K562 (cell line): ENCODE results near the gene XRRA1. TPM values are rescaled to one million over a fixed set of nuclear protein-coding genes. Genes with fewer than 3 reads are reported as not detected.

ENCODE experiments used
- ATAC-seq: fragments of 200-7000 bp; cut with Tn5 transposase; 3 replicates; pipeline ENCODE4 v1.9.1; 2020; ENCODE audit warnings: moderate library complexity
- BruUV-seq: library from RNA; stranded (reverse); fragments of 400-500 nt; replicated peaks from 2 replicates; lab custom pipeline; 2021; lab: Mats Ljungman, UMichigan
- CTCF ChIA-PET: fragments of 300-600 bp; formaldehyde crosslinking; extraction: SDS; loops from one replicate; lab custom pipeline; 2021; ENCODE audit warnings: low intra/inter-chr PET ratio; lab: Yijun Ruan, JAX
- POLR2A ChIA-PET: fragments of 300-600, 350-650 bp; sonication (Branson Sonifier 250); formaldehyde crosslinking; extraction: SDS; loops from one replicate; lab custom pipeline; 2021; ENCODE audit warnings: antibody characterized with exemption, inconsistent platforms; lab: Yijun Ruan, JAX
- DNase-seq, 4 experiments: peaks; one replicate each; pipeline versions ENCODE4 v3.0.0 to v3.0.0-alpha.2; 2011 to 2018; ENCODE audit warnings: low spot score in 3 of 4, mixed read lengths in 3 of 4; ENCODE audit errors: extremely low read depth in 1 of 4
- FAIRE-seq: peaks from 2 replicates; lab custom pipeline; 2011; peaks lifted over from hg19 to GRCh38; lab: Jason Lieb, UNC
- H2AFZ ChIP-seq: 2 replicates; pipeline ENCODE4 v1.6.0; 2011; ENCODE audit warnings: low read depth, low read length, control low read depth, inconsistent platforms
- H3K27ac ChIP-seq: fragments of 200-600 bp; 3 replicates; pipeline ENCODE4 v1.8.0; 2011; ENCODE audit warnings: low read depth, mild to moderate bottlenecking, control low read depth, inconsistent platforms, low read length, moderate library complexity, mixed read lengths; ENCODE audit errors: extremely low read depth
- H3K27me3 ChIP-seq, 2 experiments: fragments of 300-600 bp in 1 of 2; 2 replicates in 1 of 2; 3 replicates in 1 of 2; pipeline versions ENCODE4 v1.6.0 to v1.8.0; 2011; ENCODE audit warnings: inconsistent platforms in 2 of 2, low read length in 2 of 2, mild to moderate bottlenecking in 1 of 2, mixed read lengths in 1 of 2, moderate library complexity in 1 of 2; ENCODE audit not compliant: control insufficient read depth in 2 of 2, insufficient read depth in 2 of 2
- H3K36me3 ChIP-seq: fragments of 300-600 bp; 3 replicates; pipeline ENCODE4 v1.8.0; 2011; ENCODE audit warnings: mild to moderate bottlenecking, low read length, inconsistent platforms; ENCODE audit not compliant: control insufficient read depth, insufficient read depth
- H3K4me1 ChIP-seq, 2 experiments: fragments of 200-600 bp in 1 of 2; replicated peaks in 1 of 2; 2 replicates in 1 of 2; 3 replicates in 1 of 2; pipeline versions ENCODE4 v1.5.1 to v1.8.0; 2011; ENCODE audit warnings: inconsistent platforms in 2 of 2, low read length in 2 of 2, mild to moderate bottlenecking in 1 of 2, mixed read lengths in 1 of 2, moderate library complexity in 1 of 2; ENCODE audit not compliant: control insufficient read depth in 2 of 2, insufficient read depth in 2 of 2
- H3K4me2 ChIP-seq: 2 replicates; pipeline ENCODE4 v1.6.1; 2011; ENCODE audit warnings: low read length, control low read depth, inconsistent platforms, mixed read lengths; ENCODE audit not compliant: insufficient read depth
- H3K4me3 ChIP-seq: fragments of 200-600 bp; sonication (generic), shearing (Covaris generic); 2 replicates; pipeline ENCODE4 v1.5.1; 2016; ENCODE audit warnings: control low read depth, inconsistent platforms
- H3K79me2 ChIP-seq: fragments of 200-600 bp; 3 replicates; pipeline ENCODE4 v1.8.0; 2011; ENCODE audit warnings: low read length, inconsistent platforms; ENCODE audit not compliant: control insufficient read depth, insufficient read depth
- H3K9ac ChIP-seq, 2 experiments: 2 replicates each; pipeline versions ENCODE4 v1.6.0 to v1.6.1; 2011; ENCODE audit warnings: low read depth in 2 of 2, low read length in 2 of 2, control low read depth in 1 of 2, inconsistent platforms in 1 of 2, mild to moderate bottlenecking in 1 of 2, mixed read lengths in 1 of 2; ENCODE audit not compliant: insufficient read depth in 1 of 2
- H3K9me1 ChIP-seq: one replicate; pipeline ENCODE4 v1.6.0; 2011; ENCODE audit warnings: inconsistent platforms, mild to moderate bottlenecking, low read length, moderate library complexity; ENCODE audit not compliant: control insufficient read depth, insufficient read depth
- H3K9me3 ChIP-seq: replicated peaks from 2 replicates; pipeline ENCODE4 v1.5.1; 2011; ENCODE audit warnings: low read depth, low read length, inconsistent platforms; ENCODE audit not compliant: control insufficient read depth, insufficient read depth
- H4K20me1 ChIP-seq: replicated peaks from 2 replicates; pipeline ENCODE4 v1.6.1; 2011; ENCODE audit warnings: low read length, inconsistent platforms, mixed read lengths; ENCODE audit not compliant: control insufficient read depth, insufficient read depth
- CREB1 ChIP-seq, 2 experiments: sonication (generic) in 1 of 2; formaldehyde crosslinking in 1 of 2; IDR thresholded peaks; 2 replicates each; pipeline versions ENCODE4 v1.6.1 to v1.8.0; 2012 to 2022; ENCODE audit warnings: inconsistent platforms in 1 of 2, mild to moderate bottlenecking in 1 of 2, missing genetic modification reagents in 1 of 2, moderate library complexity in 1 of 2
- ESRRA ChIP-seq: fragments of 450-650 bp; IDR thresholded peaks from 2 replicates; pipeline ENCODE4 v1.6.1; 2014; ENCODE audit warnings: low read depth, mild to moderate bottlenecking, moderate library complexity, borderline replicate concordance
- RAD51 ChIP-seq: fragments of 450-650 bp; IDR thresholded peaks from 2 replicates; pipeline ENCODE4 v1.7.1; 2016; ENCODE audit warnings: low read depth, mild to moderate bottlenecking, borderline replicate concordance
- RNF219 ChIP-seq: fragments of 250-450 bp; sonication (Bioruptor Pico); IDR thresholded peaks from 2 replicates; pipeline ENCODE4 v1.5.0; 2022; ENCODE audit warnings: mild to moderate bottlenecking
- TFE3 ChIP-seq: fragments of 450-650 bp; formaldehyde crosslinking; IDR thresholded peaks from 2 replicates; pipeline ENCODE4 v1.4.0; 2020; ENCODE audit warnings: mild to moderate bottlenecking, mixed read lengths
- USF2 ChIP-seq: sonication (generic); formaldehyde crosslinking; IDR thresholded peaks from 2 replicates; pipeline ENCODE4 v1.5.0; 2020; ENCODE audit warnings: missing genetic modification reagents
- ZNF175 ChIP-seq: fragments of 200-800 bp; sonication (Bioruptor generic); IDR thresholded peaks from 2 replicates; pipeline ENCODE4 v1.6.1; 2016; ENCODE audit warnings: low read depth, mild to moderate bottlenecking, missing genetic modification characterization, missing compliant biosample characterization
- WGBS: fragments of 100-300 bp; shearing (Covaris generic); methylation state at CpG from one replicate; pipeline ENCODE4 v1.1.6; 2016; ENCODE audit warnings: low coverage, mixed read lengths; ENCODE audit not compliant: insufficient coverage; ENCODE audit errors: missing lambda C conversion rate; 5-methylcytosine and 5-hydroxymethylcytosine counted together
- in situ Hi-C: fragments of 300-500 bp; cut with MboI; formaldehyde crosslinking; loops from 4 replicates; pipeline ENCODE4 v1.15.0; 2018; ENCODE audit warnings: inconsistent platforms, mixed read lengths
- intact Hi-C: fragments of 100-400 bp; cut with micrococcal nuclease; formaldehyde crosslinking; loops from 2 replicates; pipeline ENCODE4 v1.14.2; 2022
- polyA plus RNA-seq, 8 experiments: library from polyadenylated mRNA; depleted of rRNA in 4 of 8; stranded (reverse) in 5 of 8; unstranded in 3 of 8; fragments of >200 nt; fragmentation: Nextera tagmentation in 2 of 8; fragmentation: Illumina TruSeq in 1 of 8; extraction: Ambion mirVana in 2 of 8; extraction: Trizol in 1 of 8; gene quantifications; 2 replicates each; pipeline versions ENCODE4 v1.2.1 to v1.2.3, GENCODE V29; 2011 to 2014; ENCODE audit warnings: inconsistent platforms in 1 of 8, missing spikeins in 1 of 8
- total RNA-seq, 7 experiments: library from RNA; depleted of rRNA in 6 of 7; stranded (reverse); fragments of >200 nt in 6 of 7; fragmentation: Illumina TruSeq in 2 of 7; extraction: Trizol in 2 of 7; gene quantifications; 2 replicates each; pipeline versions ENCODE4 v1.2.1 to v1.2.3, GENCODE V29; 2011 to 2021; ENCODE audit warnings: low replicate concordance in 1 of 7

Gene XRRA1
- total and polyA plus RNA-seq, 9 of the 15 experiments (the other 6 are each of a cell fraction or from before 2014, with no cell fraction given), result 5.0 to 22.5 (median 16.0) TPM

- ChIA-PET CTCF (no interaction called here), POLR2A (interaction anchor here (0.6 to 0.9 kb wide), 2 partner anchors 114 to 136 kb away, joined by 3 read pairs; no protein-coding TSS in a partner anchor)
- no peaks in the 10 kb centered on the region for H3K9me3 ChIP-seq
- no peak overlapping the region for H3K4me2 ChIP-seq
- no peaks in the 10 kb centered on the region for H3K27me3 ChIP-seq
- H3K4me1 ChIP-seq, result no peaks in the 10 kb centered on the region
- FAIRE-seq (no peak), ATAC-seq (no peak), DNase-seq (no peak)
- intact Hi-C loops, result no loop called here
- no peak overlapping the region for H3K27ac ChIP-seq
- no TSS peak for BruUV-seq
- no peak overlapping the region for H3K9ac ChIP-seq
- 75% methylated on average over 4 of the region's 4 CpGs for WGBS
- in situ Hi-C loops, result no loop called here
- TF ChIP-seq ESRRA, result no peak
- no peak for TF ChIP-seq ZNF175
- peak; percentile 73 for TF ChIP-seq TFE3 (CRISPR knock-in tag)
- no peak for TF ChIP-seq RNF219
- TF ChIP-seq RAD51, result peak; percentile 49; the same call in 1 of the 2 replicates
- TF ChIP-seq CREB1 (IDR thresholded peaks at IDR 0.05), result no peak
- no peak for TF ChIP-seq CREB1 (CRISPR knock-in tag; IDR thresholded peaks at IDR 0.05)
- TF ChIP-seq USF2, result peak; percentile 35
- H3K36me3 ChIP-seq, result peaks cover 51% of the 10 kb centered on the region; the same call in 2 of the 3 replicates
- no peaks in the 10 kb centered on the region for H3K79me2 ChIP-seq
- H2AFZ ChIP-seq, result no peak overlapping the region
- H3K4me3 ChIP-seq, result no peak overlapping the region
- no peaks in the 10 kb centered on the region for H4K20me1 ChIP-seq
- no peaks in the 10 kb centered on the region for H3K9me1 ChIP-seq
These were observed 95.7 kb downstream of the XRRA1 start for GRCh38 chr11:74853223-74853622.
